C4-2B (cell line): Measurements from ENCODE around the gene C1RL.

Source experiments
- CTCF ChIP-seq: fragments of 450-650 bp; conservative IDR thresholded peaks from 2 replicates; pipeline ENCODE4 v1.5.1; 2017; ENCODE audit warnings: mild to moderate bottlenecking
- ZFX ChIP-seq: fragments of 450-650 bp; IDR thresholded peaks from 2 replicates; pipeline ENCODE4 v1.6.1; 2017

DNA sequence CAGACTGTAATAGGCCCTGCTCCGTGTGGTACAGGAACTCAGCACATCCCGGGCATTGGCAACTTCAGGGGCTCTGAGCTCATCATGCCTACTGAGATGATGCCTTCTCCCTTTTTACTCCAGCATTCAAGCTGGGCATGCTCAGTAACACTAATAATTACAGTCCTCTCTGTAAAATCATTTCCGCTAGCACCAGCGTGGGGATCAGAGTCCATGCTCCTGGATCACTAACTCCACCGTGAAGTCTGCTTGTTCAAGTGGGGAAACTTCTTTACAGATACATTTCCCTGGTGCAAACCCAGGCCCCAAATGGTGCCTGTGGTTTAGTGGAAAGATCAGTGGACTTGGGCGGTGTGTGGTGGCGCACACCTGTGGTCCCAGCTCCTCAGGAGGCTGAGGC, 37.9 kb upstream of the C1RL start:
- TF ChIP-seq CTCF (no peak), ZFX (no peak)
